HEK293 (cell line): ENCODE results near the gene KRTAP26-1.
A peak's percentile ranks its signal among the peaks of the same experiment; 100 is the strongest.

Experiments used
- CTCF ChIA-PET: fragments of 350-600 bp; formaldehyde crosslinking; extraction: SDS; loops from one replicate; lab custom pipeline; 2021; ENCODE audit warnings: antibody characterized with exemption; lab: Yijun Ruan, JAX
- POLR2A ChIA-PET: fragments of 300-600 bp; formaldehyde crosslinking; extraction: SDS; loops from one replicate; lab custom pipeline; 2020; ENCODE audit warnings: antibody characterized with exemption, inconsistent platforms; lab: Yijun Ruan, JAX
- H3K27ac ChIP-seq: fragments of 200-500 bp; sonication (Bioruptor generic); 2 replicates; pipeline ENCODE4 v1.5.1; 2014; ENCODE audit warnings: low read depth, low read length, control low read depth, inconsistent platforms; ENCODE audit errors: extremely low read depth
- H3K36me3 ChIP-seq, 2 experiments: fragments of 200-500 bp in 1 of 2; sonication (Bioruptor generic) in 1 of 2; 1 replicate in 1 of 2; 2 replicates in 1 of 2; pipeline ENCODE4 v1.5.1; 2014 to 2017; ENCODE audit warnings: inconsistent platforms in 2 of 2, low read length in 2 of 2; ENCODE audit not compliant: control insufficient read depth in 2 of 2, insufficient read depth in 1 of 2
- H3K4me1 ChIP-seq: fragments of 200-500 bp; sonication (Bioruptor generic); 2 replicates; pipeline ENCODE4 v1.5.1; 2014; ENCODE audit warnings: mild to moderate bottlenecking, low read length, inconsistent platforms; ENCODE audit not compliant: control insufficient read depth, insufficient read depth
- H3K4me3 ChIP-seq: 2 replicates; pipeline ENCODE4 v1.5.1; 2011; ENCODE audit warnings: low read depth, mild to moderate bottlenecking, control low read depth, low read length, moderate library complexity
- H3K9me3 ChIP-seq: fragments of 200-500 bp; sonication (Bioruptor generic); 2 replicates; pipeline ENCODE4 v1.5.1; 2014; ENCODE audit warnings: low read depth, low read length, inconsistent platforms; ENCODE audit not compliant: control insufficient read depth, insufficient read depth
- FEZF1 ChIP-seq: fragments of 450-650 bp; formaldehyde crosslinking; IDR thresholded peaks from 2 replicates; pipeline ENCODE4 v1.5.1; 2016; ENCODE audit warnings: missing biosample characterization, missing genetic modification characterization
- GFI1B ChIP-seq: fragments of 450-650 bp; formaldehyde crosslinking; IDR thresholded peaks from 2 replicates; pipeline ENCODE4 v1.5.1; 2016; ENCODE audit warnings: missing biosample characterization, missing genetic modification characterization
- HOXC10 ChIP-seq: sonication (generic); formaldehyde crosslinking; IDR thresholded peaks from 2 replicates; pipeline ENCODE4 v1.8.1; 2023; ENCODE audit warnings: mild to moderate bottlenecking, missing genetic modification reagents
- KLF9 ChIP-seq: fragments of 450-650 bp; formaldehyde crosslinking; IDR thresholded peaks from 2 replicates; pipeline ENCODE4 v1.5.1; 2016; ENCODE audit warnings: missing biosample characterization, missing genetic modification characterization, low read depth
- SETDB1 ChIP-seq: IDR thresholded peaks from one replicate; pipeline ENCODE4 v1.6.1; 2017; ENCODE audit warnings: mild to moderate bottlenecking, low read length, moderate library complexity, mixed read lengths; ENCODE audit not compliant: insufficient read length
- TRIM28 ChIP-seq: IDR thresholded peaks from 2 replicates; pipeline ENCODE4 v1.6.1; 2011; ENCODE audit warnings: low read length, control low read depth, borderline replicate concordance
- WT1 ChIP-seq: fragments of 450-650 bp; formaldehyde crosslinking; IDR thresholded peaks from 2 replicates; pipeline ENCODE4 v1.5.1; 2016; ENCODE audit warnings: missing biosample characterization, missing genetic modification characterization
- ZBTB10 ChIP-seq: fragments of 450-650 bp; formaldehyde crosslinking; IDR thresholded peaks from 2 replicates; pipeline ENCODE4 v1.5.1; 2016; ENCODE audit warnings: missing biosample characterization, missing genetic modification characterization
- ZBTB48 ChIP-seq: fragments of 450-650 bp; formaldehyde crosslinking; IDR thresholded peaks from 2 replicates; pipeline ENCODE4 v1.5.1; 2016; ENCODE audit warnings: missing biosample characterization, missing genetic modification characterization
- ZBTB49 ChIP-seq: fragments of 450-650 bp; formaldehyde crosslinking; IDR thresholded peaks from 2 replicates; pipeline ENCODE4 v1.5.1; 2016; ENCODE audit warnings: missing biosample characterization, missing genetic modification characterization, low read depth
- ZFP41 ChIP-seq: fragments of 450-650 bp; formaldehyde crosslinking; IDR thresholded peaks from 2 replicates; pipeline ENCODE4 v1.5.1; 2016; ENCODE audit warnings: missing biosample characterization, missing genetic modification characterization, borderline replicate concordance
- ZNF112 ChIP-seq: fragments of 450-650 bp; formaldehyde crosslinking; IDR thresholded peaks from 2 replicates; pipeline ENCODE4 v1.5.0; 2017; ENCODE audit warnings: missing biosample characterization, missing genetic modification characterization
- ZNF18 ChIP-seq: fragments of 450-650 bp; formaldehyde crosslinking; IDR thresholded peaks from 2 replicates; pipeline ENCODE4 v1.5.1; 2016; ENCODE audit warnings: missing biosample characterization, missing genetic modification characterization
- ZNF221 ChIP-seq: fragments of 450-650 bp; formaldehyde crosslinking; IDR thresholded peaks from 2 replicates; pipeline ENCODE4 v1.5.1; 2017; ENCODE audit warnings: missing biosample characterization, missing genetic modification characterization, borderline replicate concordance
- ZNF266 ChIP-seq: fragments of 450-650 bp; formaldehyde crosslinking; IDR thresholded peaks from 2 replicates; pipeline ENCODE4 v1.5.1; 2016; ENCODE audit warnings: missing biosample characterization, missing genetic modification characterization, low read depth
- ZNF335 ChIP-seq: fragments of 450-650 bp; formaldehyde crosslinking; conservative IDR thresholded peaks from 2 replicates; pipeline ENCODE4 v1.5.1; 2016; ENCODE audit warnings: missing biosample characterization, missing genetic modification characterization
- ZNF548 ChIP-seq: fragments of 450-650 bp; formaldehyde crosslinking; IDR thresholded peaks from 2 replicates; pipeline ENCODE4 v1.5.1; 2016; ENCODE audit warnings: missing biosample characterization, missing genetic modification characterization
- ZNF549 ChIP-seq: fragments of 450-650 bp; IDR thresholded peaks from 2 replicates; pipeline ENCODE4 v1.5.1; 2018; ENCODE audit warnings: missing biosample characterization, missing genetic modification characterization, mild to moderate bottlenecking, inconsistent platforms, moderate library complexity
- ZNF626 ChIP-seq: fragments of 450-650 bp; sonication (Bioruptor Pico); formaldehyde crosslinking; IDR thresholded peaks from 2 replicates; pipeline ENCODE4 v1.5.1; 2018; ENCODE audit warnings: missing biosample characterization, missing genetic modification characterization, inconsistent platforms
- ZNF664 ChIP-seq: fragments of 450-650 bp; formaldehyde crosslinking; IDR thresholded peaks from 2 replicates; pipeline ENCODE4 v1.5.1; 2016; ENCODE audit warnings: missing biosample characterization, missing genetic modification characterization
- ZNF776 ChIP-seq: fragments of 450-650 bp; formaldehyde crosslinking; IDR thresholded peaks from 2 replicates; pipeline ENCODE4 v1.5.0; 2017; ENCODE audit warnings: missing biosample characterization, missing genetic modification characterization, borderline replicate concordance
- ZNF791 ChIP-seq: fragments of 450-650 bp; formaldehyde crosslinking; IDR thresholded peaks from 2 replicates; pipeline ENCODE4 v1.5.1; 2016; ENCODE audit warnings: missing biosample characterization, missing genetic modification characterization
- ZNF830 ChIP-seq: fragments of 450-650 bp; IDR thresholded peaks from 2 replicates; pipeline ENCODE4 v1.5.0; 2018; ENCODE audit warnings: missing biosample characterization, missing genetic modification characterization, low read depth, mild to moderate bottlenecking, moderate library complexity
- TF ChIP-seq, protein P1 (sequence below): fragments of 450-650 bp; formaldehyde crosslinking; IDR thresholded peaks from 2 replicates; pipeline ENCODE4 v1.5.1; 2016; ENCODE audit warnings: missing biosample characterization, missing genetic modification characterization, low read depth

The KRTAP26-1 gene

GRCh38 chr21:30332681-30333080 is 12.6 kb upstream of the KRTAP26-1 start:
- no peaks in the 10 kb centered on the region for H3K4me1 ChIP-seq
- POLR2A ChIA-PET, result no interaction called here
- TF ChIP-seq ZFP41 (tag by site-specific recombination) (no peak), ZBTB48 (tag by site-specific recombination) (no peak), ZNF112 (tag by site-specific recombination) (no peak), ZNF549 (tag by site-specific recombination) (no peak), FEZF1 (tag by site-specific recombination) (no peak)
- TF ChIP-seq, all 188 proteins: peak for 0
- H3K9me3 ChIP-seq, result no peaks in the 10 kb centered on the region
- CTCF ChIA-PET, result interaction anchor here (1.4 kb wide), 1 partner anchor 76 kb away, joined by 6 read pairs; no protein-coding TSS in a partner anchor
- no peak overlapping the region for H3K4me3 ChIP-seq
- H3K36me3 ChIP-seq, result no peaks in the 10 kb centered on the region
- H3K27ac ChIP-seq, result no peak overlapping the region

DNA sequence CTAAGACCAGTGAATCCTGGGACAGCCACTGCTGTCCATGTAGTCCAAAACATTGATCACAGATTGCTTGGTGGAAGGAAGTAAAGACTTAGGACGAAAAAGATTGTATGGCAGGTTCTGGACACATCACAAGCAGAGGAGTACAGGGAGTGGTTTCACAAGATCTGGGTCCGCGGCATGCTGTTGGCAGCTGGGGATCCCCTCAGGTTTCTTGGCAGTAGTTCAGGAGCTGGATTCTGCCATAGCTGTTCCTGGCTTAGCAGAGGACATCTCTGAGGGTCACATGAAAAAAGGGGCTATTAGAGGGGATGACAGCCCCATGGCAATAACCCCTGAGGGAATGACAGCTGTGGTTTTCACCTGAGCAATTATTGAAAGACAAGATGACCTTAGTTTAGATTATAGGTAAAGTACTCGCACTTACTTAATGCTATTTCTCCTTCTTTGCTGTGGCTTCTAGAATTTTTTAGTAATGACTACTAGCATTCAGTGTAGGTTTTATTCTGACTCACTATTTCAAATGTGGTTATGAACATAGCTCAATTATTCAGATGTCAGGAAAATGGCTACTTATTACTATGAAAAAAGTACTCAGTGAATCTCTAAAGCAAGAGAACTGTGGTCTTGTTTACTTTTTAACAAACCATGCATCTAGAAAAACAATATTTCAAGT is 9.2 kb upstream of the KRTAP26-1 start:
- ChIA-PET CTCF (interaction anchor here (0.6 to 1.2 kb wide), 2 partner anchors 79 to 160 kb away, joined by 3 to 4 read pairs; no protein-coding TSS in a partner anchor), POLR2A (no interaction called here)
- Histone ChIP-seq H3K9me3 (no peaks in the 10 kb centered on the region), H3K4me3 (no peak overlapping the region), H3K4me1 (no peaks in the 10 kb centered on the region), H3K36me3 (no peaks in the 10 kb centered on the region), H3K27ac (no peak overlapping the region)
- TF ChIP-seq ZBTB10 (tag by site-specific recombination) (no peak), HOXC10 (CRISPR knock-in tag) (no peak), ZNF776 (tag by site-specific recombination) (no peak), ZNF549 (tag by site-specific recombination) (no peak), WT1 (tag by site-specific recombination) (no peak), ZNF266 (tag by site-specific recombination) (no peak)

DNA sequence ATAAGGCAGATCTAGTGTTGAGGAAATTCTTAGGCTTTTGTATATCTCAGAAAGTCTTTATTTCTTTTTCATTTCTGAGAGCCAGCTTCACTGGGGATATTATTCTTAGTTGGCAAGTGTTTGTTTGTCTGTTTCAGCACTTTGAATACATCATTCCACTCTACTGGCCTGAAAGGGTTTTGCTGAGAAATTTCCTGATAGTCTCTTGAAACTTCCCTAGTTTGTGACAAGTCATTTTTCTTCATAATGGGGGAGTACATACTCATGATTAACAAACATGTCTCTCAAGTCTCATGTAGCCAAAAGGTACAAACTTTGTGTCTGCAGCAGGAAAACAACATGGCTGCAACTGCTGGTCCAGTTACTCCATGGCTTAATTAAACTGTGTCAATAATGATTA is 6.3 kb upstream of the KRTAP26-1 start:
- ChIA-PET POLR2A (no interaction called here), CTCF (no interaction called here)
- Histone ChIP-seq H3K36me3 (no peaks in the 10 kb centered on the region), H3K4me3 (no peak overlapping the region), H3K27ac (no peak overlapping the region), H3K4me1 (no peaks in the 10 kb centered on the region), H3K9me3 (no peaks in the 10 kb centered on the region)
- TF ChIP-seq KLF9 (tag by site-specific recombination), result no peak
- no peak for TF ChIP-seq GFI1B
- no peak for TF ChIP-seq ZNF664 (tag by site-specific recombination)
- TF ChIP-seq TRIM28, result peak; percentile 82; the same call in 1 of the 2 replicates
- TF ChIP-seq, protein P1, sequence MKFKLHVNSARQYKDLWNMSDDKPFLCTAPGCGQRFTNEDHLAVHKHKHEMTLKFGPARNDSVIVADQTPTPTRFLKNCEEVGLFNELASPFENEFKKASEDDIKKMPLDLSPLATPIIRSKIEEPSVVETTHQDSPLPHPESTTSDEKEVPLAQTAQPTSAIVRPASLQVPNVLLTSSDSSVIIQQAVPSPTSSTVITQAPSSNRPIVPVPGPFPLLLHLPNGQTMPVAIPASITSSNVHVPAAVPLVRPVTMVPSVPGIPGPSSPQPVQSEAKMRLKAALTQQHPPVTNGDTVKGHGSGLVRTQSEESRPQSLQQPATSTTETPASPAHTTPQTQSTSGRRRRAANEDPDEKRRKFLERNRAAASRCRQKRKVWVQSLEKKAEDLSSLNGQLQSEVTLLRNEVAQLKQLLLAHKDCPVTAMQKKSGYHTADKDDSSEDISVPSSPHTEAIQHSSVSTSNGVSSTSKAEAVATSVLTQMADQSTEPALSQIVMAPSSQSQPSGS (tag by site-specific recombination), result no peak
- TF ChIP-seq ZNF830, result no peak
- TF ChIP-seq ZNF548, result no peak
- no peak for TF ChIP-seq ZNF18
- no peak for TF ChIP-seq ZNF221 (tag by site-specific recombination)
- TF ChIP-seq SETDB1, result peak; percentile 80
- TF ChIP-seq ZBTB49 (tag by site-specific recombination), result no peak
- no peak for TF ChIP-seq ZNF335
- TF ChIP-seq ZNF626 (tag by site-specific recombination), result no peak
- peak; percentile 73; the same call in 1 of the 2 replicates for TF ChIP-seq ZNF791 (tag by site-specific recombination)
